Brain pericyte (primary cell): ENCODE data around the gene FOXK1.

Source experiments
- DNase-seq: peaks from one replicate; pipeline ENCODE4 v3.0.0-alpha.2; 2012; ENCODE audit warnings: low read depth, low spot score

FOXK1 gene

DNA sequence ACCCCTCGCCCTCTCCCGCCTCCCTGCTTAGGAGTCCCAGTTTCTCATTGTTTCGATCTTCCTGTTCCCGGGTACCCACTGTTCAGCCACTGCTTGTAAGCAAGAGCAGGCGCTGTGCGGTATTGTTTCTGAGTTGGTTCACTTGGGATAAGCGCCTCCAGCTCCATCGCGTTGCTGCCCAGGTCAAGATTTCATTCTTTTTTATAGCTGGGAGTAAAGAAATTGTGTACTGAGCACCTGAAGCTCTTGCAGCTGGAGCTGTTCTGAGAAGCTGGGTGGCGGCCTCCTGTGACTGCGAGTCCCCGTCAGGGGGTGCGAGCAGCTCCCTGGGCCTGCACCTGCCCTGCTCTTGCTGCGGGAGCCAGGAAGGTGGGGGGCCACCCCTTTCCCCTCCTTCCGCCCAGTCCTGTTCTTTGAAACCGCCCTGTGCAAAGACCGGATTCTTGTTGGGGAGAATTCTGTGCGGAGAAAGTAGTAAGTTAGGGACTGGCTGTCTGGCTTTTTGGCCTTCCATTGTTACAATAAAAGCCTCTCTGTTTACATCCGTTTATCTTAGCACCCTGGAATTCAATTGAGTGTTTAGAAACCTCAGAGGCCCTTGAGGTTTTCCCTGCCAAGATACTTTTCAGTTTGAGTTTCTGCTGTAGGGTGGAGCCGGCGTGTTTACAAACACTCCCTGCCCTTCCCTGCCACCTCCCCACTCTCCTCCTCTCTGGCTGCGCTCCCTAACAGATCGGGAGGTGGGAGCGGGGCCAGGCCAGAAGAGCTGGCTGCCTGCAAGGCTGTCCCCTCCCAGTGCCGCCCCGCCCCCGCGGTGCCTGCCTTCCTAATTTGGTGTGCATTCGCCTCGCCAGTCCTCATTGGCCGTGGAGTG lies 62.5 kb downstream of the FOXK1 start:
- peak; percentile 93 for DNase-seq

DNA sequence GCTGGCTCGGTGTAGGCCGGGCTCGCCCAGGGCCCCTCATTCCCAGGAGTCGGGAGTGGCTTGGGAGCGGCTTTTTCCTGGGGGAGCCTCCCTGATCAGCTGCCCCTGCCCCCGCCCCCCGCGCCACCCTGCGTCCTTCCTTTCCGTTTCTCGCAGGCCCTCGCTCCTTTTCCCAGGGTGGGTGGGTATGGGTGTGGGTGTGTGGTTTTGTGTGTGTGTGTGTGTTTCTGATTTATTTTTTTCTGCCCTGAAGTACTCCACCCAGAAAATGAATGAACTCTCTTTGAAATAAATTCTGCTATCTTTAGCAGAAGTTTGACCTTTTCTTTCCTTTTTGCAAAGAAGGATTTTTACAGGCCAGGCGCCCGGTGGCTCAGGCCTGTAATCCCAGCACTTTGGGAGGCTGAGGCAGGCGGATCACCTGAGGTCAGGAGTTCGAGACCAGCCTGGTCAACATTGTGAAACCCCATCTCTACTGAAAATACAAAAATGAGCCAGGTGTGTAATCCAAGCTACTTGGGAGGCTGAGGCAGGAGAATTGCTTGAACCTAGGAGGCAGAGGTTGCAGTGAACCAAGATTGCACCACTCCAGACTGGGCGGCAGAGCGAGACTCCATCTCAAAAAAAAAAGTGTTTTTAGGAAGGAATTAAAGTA lies 63.3 kb downstream of the FOXK1 start:
- no peak for DNase-seq

DNA sequence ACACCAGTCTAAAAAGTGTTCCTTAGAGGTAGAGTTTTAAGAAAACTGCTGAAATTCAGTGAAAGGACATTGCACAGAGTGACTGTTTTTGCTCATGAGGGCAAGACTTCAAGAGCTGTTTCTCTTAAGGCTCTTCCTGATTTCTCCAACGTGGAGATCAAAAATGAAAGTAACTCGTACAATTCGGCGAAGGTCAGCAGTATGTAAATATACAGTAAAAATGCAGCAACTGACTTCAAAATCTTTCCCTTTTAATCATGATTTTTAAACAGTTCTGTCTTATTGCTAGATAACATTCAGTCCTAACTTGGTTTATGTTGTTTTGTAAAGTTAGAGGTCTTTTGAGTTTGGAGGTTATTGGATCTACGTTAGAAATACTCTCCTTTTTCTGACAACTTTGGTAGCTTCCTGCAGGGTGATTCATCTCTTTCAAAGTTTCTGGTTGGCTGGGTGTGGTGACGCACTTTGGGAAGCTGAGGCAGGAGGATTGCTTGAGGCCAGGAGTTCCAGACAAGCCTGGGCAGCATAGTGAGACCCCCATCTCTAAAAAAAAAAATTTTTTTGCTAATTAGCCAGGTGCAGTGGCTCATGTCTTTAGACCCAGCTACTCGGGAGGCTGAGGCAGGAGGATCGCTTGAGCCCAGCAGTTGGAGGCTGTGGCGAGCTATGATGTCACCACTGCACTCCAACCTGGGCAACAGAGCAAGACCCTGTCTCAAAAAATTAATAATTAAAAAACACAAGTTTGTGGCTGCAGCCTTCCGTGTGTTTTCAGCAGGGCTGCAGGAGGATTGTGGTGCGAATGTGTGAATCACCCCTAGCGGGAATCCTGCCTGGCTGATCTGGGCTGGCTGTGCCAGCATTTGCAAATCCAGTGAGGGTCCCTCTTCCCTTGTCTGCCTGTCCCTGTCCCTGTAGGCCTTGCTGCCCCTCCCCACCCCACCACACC lies 64.2 kb downstream of the FOXK1 start:
- no peak for DNase-seq

DNA sequence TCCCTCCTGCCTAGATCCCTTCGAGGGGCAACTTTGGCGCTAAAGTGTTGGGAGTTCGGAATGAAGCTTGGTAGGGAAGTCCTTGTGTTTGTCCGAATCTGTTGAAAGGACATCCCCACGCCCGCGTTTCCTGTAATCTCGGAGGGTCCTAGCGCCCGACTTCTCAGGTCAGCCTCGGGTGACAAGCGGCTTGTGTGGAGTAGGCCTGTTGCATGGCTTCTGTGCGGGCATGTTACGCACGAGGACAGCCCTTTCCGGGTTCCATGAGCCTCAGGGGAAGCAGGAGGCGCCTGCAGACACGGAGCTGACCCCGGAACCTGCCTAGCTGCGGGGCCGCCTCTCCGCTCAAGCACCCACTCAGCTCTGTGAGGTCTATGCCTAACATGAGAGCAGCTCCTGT lies 64.9 kb downstream of the FOXK1 start:
- no peak for DNase-seq

DNA sequence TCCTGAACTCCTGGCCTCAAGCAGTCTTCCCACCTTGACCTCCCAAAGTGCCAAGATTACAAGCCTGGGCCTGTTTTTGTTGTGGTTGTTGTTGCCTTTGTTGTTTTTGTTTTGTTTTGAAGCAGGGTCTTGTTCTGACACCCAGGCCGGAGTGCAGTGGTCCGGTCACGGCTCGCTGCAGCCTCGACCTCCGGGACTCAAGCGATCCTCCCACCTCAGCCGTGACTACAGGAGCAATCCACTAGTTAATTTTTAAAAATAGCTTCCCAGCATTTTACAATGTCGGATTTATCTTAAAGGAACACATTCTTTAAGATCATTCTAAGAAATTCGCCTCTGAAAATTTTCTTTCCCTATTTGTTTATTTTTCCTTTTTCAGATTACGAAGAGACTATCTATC lies 65.7 kb downstream of the FOXK1 start:
- no peak for DNase-seq

DNA sequence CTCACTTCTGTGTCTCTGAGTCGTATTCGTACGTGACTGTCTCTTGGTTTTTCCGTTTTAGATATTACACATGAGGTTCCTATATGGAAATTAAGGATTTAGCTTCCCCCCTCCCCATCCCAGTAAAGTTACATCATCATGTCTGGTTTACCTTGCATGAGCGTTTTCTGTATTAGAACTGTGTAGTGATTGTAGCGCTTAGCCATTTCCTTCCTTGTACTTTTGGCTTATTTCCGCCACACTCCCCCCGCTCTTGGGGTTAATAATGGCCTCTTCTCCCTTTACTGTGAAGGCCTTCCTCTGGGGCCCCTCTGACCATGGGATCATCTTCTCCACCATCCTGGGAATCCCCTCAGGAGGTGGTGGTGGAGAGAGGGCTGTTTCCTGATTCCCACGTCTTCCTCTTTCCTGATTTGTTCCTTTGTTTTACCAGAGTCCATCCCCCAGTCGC lies 66.2 kb downstream of the FOXK1 start:
- DNase-seq = no peak

DNA sequence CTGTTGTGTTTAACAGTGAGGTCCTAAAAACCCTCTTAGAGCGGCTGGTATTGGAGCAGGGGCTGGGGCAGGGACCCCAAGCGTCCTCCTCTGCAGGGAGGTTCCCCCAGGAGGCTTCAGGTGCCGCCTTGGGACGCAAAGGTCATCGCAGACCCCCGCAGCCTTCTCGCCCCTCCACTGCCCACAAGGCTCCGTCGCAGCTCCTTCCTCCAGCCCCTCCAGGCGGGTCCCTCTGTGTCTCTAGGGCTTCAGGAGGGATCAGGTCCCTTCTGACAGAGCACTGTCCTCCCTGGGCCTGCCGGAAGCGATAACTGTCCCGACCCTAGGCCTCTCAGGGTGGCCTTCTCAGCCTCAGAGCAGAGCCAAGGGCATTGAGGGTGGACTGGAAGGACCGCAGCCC lies 67.3 kb downstream of the FOXK1 start:
- no peak for DNase-seq

DNA sequence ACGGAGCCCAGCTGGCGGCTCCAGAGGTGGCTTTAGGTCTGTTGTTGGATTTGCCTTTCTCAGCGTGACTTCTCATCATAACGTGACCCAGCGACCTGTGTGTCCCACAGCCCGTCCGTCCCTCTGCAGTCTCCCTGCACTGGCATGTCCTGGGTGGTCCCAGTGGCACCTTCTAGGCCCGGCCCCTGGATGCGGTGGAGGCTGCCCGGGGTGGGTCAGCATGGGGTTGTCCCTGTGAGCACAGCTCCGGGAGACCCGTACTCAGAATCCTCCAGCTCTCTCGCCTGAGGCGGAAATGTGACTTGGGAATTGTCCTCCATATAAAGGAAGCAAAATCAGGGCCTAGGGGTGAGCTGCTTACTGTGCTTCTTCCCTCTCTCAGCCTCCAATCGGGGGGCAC lies 67.7 kb downstream of the FOXK1 start:
- no peak for DNase-seq

DNA sequence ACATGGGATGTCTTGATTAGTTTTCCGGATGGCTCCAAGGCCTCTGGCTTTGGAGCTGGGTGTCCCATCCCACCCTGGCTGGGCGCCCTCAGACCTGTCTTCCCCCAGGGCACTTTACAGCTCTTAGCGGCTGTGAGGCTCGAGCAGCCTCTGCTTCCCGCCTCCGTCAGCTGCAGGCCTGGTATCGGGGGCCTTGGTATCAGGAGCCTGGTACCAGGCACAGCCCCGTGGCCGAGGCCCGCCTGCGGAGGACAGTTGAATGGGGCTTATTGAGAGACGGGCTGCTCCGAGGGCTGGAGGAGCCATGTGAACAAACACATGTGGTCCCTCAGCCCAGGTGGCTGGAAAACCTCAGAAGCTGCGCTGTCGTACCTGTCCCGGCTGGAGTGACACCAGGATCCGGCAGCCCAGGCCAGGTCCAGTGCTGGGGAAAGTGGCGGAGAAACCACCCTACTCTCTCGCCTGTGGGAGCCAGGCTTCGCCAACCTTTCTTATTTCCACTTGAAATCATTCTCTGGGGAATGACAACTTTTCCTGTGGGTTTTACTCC lies 69.4 kb downstream of the FOXK1 start:
- DNase-seq = no peak

DNA sequence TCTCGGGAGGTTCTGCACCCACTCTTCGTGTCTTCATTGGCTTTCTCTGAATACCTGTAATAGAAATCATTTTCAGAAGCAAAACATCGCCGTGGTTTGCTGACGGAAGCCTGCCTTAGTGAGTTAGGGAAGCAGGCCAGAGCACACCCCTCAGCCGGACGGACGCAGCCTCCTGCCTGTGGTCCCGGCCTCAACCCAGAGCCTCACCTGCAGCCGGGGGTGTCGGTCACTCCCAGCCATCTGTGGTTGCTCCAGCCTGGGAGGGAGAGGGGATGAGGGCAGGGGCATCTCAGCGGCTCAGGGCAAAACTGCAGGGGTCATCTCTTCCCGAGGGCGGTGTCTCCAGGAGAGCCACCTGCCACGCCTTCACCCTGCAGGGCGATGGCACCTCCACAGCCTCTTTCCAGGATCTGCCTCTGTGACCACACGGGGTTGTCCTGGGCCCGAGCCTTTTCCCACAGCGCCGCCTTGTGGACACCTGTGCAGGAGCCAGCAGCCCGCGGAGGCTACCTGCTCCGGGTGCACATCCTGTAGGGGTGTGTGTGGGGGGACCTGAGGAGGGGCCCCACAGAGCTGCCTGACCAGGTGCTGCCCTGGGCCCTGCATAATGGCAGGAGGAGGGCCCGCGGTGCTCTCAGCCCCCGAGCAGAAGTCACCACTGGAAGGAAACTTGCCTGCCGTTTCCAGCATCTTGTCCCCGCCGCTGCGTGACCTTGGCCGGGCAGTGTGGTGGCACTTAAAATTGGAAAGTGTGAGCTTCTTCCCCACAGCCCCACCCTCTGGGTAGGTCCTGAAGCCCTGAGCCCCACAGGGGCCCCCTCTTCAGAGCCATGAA lies 71.7 kb downstream of the FOXK1 start:
- DNase-seq = no peak

DNA sequence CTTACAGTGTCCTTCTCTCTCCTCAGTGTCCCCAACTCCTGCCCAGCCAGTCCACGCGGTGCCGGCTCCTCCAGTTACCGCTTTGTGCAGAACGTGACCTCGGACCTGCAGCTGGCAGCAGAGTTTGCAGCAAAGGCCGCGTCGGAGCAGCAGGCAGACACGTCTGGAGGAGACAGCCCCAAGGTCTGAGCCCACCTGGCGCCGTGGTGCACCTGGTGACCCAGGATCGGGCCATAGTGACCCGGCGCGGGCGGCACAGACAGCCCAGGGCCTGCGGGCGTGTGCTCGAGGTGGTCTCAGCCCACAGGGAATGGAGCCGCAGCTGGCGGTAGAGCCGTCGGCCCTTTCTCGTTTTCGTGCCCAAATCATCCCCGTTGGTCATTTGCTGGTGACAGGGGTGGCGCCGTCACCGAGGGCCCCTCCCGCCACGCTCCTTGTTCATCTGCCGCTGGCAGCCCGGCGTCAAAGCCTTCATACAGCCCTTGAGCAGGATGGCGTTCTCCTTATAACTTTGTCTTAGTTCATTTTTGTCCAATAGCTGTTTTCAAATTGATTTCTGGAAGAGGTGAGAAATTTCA lies 72.4 kb downstream of the FOXK1 start:
- DNase-seq = no peak

DNA sequence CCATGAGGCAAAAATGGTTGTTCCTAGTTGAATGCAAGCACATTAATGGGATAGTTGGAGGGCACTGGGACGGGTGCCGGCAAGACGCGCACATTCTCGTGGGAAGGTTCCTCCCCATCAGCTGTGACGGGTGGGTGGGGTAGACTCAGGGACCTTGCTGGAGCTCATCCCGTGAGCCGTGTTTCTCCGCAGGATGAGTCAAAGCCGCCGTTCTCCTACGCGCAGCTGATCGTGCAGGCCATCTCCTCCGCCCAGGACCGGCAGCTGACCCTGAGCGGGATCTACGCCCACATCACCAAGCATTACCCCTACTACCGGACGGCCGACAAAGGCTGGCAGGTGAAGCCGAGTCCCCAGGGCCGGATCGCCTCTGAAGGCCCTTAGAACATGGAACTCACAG lies 73.0 kb downstream of the FOXK1 start:
- no peak for DNase-seq

DNA sequence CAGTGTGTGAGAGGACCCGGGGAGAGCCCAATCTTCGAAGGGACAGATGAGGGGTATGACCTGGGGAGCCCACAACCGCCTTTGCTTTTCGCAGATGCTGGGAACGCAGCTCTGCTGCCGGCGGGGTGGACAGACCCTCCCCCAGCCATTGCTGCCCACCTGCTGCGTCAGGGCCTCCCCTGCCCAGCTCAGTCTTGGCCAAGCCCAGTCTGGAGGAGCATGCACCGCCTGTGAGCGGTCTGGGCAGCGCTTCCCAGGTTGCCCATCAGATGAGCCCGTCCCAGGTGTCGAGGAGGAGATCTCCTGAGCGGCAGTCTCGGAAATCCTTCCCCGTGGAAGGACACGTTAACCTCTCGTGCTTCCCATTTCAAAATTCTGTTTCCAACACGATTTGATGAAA lies 76.0 kb downstream of the FOXK1 start:
- no peak for DNase-seq

DNA sequence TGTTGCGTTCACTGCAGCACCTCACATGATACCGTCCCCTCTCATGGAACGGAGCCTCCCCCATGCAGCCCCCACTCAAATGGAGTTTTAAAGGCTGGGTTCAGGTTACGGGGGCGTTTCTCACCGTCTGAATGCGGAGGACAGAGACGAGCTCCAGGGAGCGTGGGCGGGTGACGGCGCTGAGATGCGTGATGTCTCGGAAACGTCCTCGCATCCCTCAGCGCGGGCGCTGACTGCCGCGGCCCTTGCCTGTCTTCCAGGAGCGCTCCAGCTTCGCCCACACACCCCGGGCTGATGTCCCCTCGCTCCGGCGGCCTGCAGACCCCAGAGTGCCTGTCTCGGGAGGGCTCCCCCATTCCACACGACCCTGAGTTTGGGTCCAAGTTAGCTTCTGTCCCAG lies 76.7 kb downstream of the FOXK1 start:
- no peak for DNase-seq

DNA sequence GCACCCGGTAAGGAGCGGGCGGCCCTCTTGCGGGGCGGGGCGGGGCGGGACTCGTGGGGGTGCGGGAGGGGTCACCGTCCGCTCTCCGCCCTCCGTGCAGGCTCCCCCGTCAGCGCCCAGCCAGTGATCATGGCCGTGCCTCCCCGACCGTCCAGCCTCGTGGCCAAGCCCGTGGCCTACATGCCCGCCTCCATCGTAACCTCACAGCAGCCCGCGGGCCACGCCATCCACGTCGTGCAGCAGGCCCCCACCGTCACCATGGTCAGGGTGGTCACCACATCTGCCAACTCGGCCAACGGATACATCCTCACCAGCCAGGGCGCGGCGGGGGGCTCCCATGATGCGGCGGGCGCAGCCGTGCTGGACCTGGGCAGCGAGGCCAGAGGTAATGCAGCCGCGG lies 77.1 kb downstream of the FOXK1 start:
- no peak for DNase-seq

DNA sequence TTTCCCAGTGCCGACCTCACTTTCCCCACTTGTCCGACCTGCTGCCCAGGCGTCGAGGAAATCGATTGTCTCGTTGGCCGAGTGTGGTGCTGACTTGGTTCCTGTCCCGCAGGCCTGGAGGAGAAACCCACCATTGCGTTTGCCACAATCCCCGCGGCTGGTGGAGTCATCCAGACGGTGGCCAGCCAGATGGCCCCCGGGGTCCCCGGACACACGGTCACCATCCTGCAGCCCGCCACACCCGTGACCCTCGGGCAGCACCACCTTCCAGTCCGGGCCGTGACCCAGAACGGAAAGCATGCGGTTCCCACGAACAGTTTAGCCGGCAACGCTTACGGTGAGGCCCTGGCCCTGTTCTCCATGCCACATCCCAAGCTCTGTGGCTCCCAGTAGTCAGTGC lies 78.9 kb downstream of the FOXK1 start:
- no peak for DNase-seq

DNA sequence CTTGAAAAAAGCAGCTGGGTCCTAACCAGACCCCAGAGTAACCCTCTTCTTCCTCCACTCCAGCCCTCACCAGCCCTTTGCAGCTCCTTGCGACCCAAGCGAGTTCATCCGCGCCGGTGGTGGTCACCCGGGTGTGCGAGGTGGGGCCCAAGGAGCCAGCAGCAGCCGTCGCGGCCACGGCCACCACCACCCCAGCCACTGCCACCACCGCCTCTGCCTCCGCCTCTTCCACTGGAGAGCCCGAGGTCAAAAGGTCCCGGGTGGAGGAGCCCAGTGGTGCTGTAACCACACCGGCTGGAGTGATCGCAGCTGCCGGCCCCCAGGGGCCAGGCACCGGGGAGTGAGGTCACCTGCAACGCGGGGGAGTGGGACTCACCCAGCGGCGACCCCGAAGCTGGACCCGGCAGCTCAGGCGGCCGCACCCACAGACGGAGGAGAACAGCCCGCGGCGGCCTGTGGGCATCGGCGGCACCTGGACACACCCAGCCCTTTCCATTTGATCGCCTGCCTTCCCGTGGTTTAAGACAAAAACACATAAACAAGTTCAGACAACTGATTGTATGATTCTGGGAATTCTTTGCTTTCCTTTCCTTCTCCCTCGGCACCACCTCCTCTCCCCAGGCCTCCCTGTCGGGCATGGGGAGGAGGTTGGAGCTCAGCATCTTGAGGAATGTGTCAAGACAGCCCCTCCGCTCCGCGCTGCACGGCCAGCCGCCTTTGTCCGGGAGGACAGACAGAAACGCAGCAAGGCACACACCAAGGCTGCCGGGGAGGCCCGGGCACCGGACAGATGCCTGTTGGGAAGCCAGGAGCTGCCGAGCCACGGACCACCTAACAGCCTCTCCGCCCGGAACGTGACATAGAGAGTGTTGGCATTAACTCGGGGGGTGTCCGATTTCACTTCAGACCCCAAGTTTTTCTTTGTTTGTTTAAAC lies 80.3 kb downstream of the FOXK1 start:
- no peak for DNase-seq

DNA sequence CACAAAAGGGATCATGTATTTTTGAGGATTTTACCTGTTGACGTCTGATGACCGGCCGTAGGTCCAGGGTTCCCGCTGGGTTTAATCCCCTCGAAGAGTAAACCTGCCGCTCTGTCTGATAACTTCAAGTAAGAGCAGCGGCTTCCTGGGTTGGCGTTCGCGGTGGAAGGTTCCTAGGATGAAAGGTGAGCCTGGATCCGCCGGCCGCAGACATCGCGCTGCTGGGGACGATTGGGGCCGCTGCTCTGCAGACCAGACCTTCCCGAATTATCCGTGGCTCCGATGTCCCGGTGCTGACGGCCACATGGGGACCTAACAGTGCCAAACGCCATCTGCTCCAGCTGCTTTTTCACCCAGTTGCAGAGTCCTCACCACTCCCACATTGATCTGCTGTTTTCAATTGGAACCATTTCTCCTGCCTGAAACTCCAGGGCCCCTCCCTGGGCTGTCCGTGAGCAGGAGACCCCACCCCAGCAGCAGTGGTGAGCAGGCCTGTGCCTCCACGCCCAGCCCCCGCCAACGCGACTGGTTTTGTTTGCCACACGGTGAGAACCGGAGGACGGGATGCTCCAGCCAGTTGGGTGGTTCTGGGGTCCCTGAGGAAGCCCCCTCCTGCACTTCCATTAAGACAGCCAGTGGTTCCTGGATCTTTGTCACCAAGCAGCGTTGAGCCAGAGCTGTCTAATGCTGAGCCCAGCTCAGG lies 81.1 kb downstream of the FOXK1 start:
- no peak for DNase-seq

DNA sequence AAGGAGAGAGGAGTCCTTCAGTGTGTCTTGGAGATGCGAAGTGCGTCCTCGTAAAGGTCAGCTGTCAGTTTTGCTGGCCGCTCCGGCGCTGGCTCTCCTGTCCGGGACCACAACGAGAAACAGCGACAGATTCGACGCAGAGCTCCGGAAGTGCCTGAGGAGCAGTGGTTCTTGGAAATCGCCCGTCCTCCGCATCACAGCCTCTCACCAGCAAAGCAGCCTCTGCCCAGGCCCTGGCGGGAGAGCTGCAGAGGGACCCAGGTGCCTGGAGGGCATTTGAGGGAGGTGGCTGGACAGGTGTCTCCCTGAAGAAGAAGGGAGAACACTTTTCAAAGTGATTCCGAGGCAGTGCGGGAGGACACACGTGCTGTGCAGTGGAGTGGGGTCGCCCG lies 81.7 kb downstream of the FOXK1 start:
- no peak for DNase-seq
